Right lobe of liver (tissue), 4 donors: ENCODE measurements around the gene SPIRE2.

Experiments used
- POLR2A ChIP-seq: fragments of 450-650 bp; IDR thresholded peaks from one replicate; pipeline ENCODE4 v1.6.1; 2017; ENCODE audit warnings: antibody characterized with exemption, mild to moderate bottlenecking
- TF ChIP-seq, protein P1 (sequence below), 4 donors: fragments of 200-600 bp in 3 of 4; fragments of 450-650 bp in 1 of 4; IDR thresholded peaks; one replicate each; pipeline versions ENCODE4 v1.5.1 to v1.8.0; 2016 to 2022; ENCODE audit warnings: antibody characterized with exemption in 4 of 4, mild to moderate bottlenecking in 2 of 4
- donor health status: DM: no; HTN: no; CAD: no.
- donor health status: DM: no; HTN: no; CAD: no.
- donor health status: DM: no; HTN: yes; CAD: no.

DNA sequence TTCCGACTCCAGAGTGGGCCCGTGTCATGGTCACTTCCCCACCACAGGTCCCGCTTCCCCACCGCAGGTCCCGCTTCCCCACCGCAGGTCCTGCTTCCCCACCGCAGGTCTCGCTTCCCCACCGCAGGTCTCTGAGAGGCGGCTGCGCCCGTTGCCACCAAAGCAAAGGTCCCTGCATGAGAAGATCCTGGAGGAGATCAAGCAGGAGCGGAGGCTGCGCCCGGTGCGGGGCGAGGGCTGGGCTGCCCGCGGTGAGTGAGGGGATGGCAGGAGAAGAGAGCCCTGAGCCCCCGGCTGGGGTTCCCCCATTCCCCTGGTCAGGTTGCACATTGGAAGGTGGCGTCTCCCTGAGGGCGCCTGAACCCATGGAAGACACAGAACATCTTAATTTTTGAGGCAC, 27.7 kb downstream of the SPIRE2 start:
- no peak for TF ChIP-seq POLR2A
- TF ChIP-seq, protein P1, sequence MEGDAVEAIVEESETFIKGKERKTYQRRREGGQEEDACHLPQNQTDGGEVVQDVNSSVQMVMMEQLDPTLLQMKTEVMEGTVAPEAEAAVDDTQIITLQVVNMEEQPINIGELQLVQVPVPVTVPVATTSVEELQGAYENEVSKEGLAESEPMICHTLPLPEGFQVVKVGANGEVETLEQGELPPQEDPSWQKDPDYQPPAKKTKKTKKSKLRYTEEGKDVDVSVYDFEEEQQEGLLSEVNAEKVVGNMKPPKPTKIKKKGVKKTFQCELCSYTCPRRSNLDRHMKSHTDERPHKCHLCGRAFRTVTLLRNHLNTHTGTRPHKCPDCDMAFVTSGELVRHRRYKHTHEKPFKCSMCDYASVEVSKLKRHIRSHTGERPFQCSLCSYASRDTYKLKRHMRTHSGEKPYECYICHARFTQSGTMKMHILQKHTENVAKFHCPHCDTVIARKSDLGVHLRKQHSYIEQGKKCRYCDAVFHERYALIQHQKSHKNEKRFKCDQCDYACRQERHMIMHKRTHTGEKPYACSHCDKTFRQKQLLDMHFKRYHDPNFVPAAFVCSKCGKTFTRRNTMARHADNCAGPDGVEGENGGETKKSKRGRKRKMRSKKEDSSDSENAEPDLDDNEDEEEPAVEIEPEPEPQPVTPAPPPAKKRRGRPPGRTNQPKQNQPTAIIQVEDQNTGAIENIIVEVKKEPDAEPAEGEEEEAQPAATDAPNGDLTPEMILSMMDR (IDR thresholded peaks at IDR 0.05) = no peak
